ENCODE data around the gene SIGLEC8. TPM values are rescaled to one million over a fixed set of nuclear protein-coding genes. Genes with fewer than 3 reads are reported as not detected.

The SIGLEC8 gene
- total RNA-seq, 1 donor from 2014 or later, result not detected

- TF ChIP-seq EZH2phosphoT487 (IDR thresholded peaks at IDR 0.05) (no peak), EZH2 (IDR thresholded peaks at IDR 0.05) (no peak)
- TF ChIP-seq, protein P1, sequence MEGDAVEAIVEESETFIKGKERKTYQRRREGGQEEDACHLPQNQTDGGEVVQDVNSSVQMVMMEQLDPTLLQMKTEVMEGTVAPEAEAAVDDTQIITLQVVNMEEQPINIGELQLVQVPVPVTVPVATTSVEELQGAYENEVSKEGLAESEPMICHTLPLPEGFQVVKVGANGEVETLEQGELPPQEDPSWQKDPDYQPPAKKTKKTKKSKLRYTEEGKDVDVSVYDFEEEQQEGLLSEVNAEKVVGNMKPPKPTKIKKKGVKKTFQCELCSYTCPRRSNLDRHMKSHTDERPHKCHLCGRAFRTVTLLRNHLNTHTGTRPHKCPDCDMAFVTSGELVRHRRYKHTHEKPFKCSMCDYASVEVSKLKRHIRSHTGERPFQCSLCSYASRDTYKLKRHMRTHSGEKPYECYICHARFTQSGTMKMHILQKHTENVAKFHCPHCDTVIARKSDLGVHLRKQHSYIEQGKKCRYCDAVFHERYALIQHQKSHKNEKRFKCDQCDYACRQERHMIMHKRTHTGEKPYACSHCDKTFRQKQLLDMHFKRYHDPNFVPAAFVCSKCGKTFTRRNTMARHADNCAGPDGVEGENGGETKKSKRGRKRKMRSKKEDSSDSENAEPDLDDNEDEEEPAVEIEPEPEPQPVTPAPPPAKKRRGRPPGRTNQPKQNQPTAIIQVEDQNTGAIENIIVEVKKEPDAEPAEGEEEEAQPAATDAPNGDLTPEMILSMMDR (IDR thresholded peaks at IDR 0.05), result no peak
- Histone ChIP-seq H3K27ac (no peak overlapping the region), H3K79me2 (ENCODE audit: low read depth) (no peaks in the 10 kb centered on the region), H3K4me1 (no peaks in the 10 kb centered on the region), H2AFZ (replicated peaks) (no peak overlapping the region), H3K4me2 (no peak overlapping the region), H3K27me3 (no peaks in the 10 kb centered on the region), H3K4me3 (no peak overlapping the region), H4K20me1 (ENCODE audit: low read depth) (no peaks in the 10 kb centered on the region), H3K9ac (no peak overlapping the region), H3F3A (ENCODE audit: low read depth) (no peaks in the 10 kb centered on the region), H3K36me3 (no peaks in the 10 kb centered on the region), H3K9me3 (ENCODE audit: low read depth) (no peaks in the 10 kb centered on the region)
- H3K4me1 Mint-ChIP-seq, result no peaks in the 10 kb centered on the region
- peaks cover 2% of the 10 kb centered on the region for H3K9me3 Mint-ChIP-seq
- no peaks in the 10 kb centered on the region for H3K36me3 Mint-ChIP-seq
- no peak for DNase-seq (ENCODE audit: low spot score)
- H3K27me3 Mint-ChIP-seq (ENCODE audit: insufficient read depth, low read depth), result peaks cover 15% of the 10 kb centered on the region
- H3K27ac Mint-ChIP-seq, result no peak overlapping the region
- no peak overlapping the region for H3K4me3 Mint-ChIP-seq
These were observed 748 bp upstream of the SIGLEC8 start for GRCh38 chr19:51458899-51459505.

- H3K27me3 Mint-ChIP-seq (ENCODE audit: insufficient read depth, low read depth), result peaks cover 12% of the 10 kb centered on the region
- no peaks in the 10 kb centered on the region for H3F3A ChIP-seq (ENCODE audit: low read depth)
- H3K4me3 ChIP-seq, result no peak overlapping the region
- H3K27me3 ChIP-seq, result no peaks in the 10 kb centered on the region
- H2AFZ ChIP-seq (replicated peaks), result no peak overlapping the region
- DNase-seq (ENCODE audit: low spot score), result no peak
- H3K4me1 ChIP-seq, result no peaks in the 10 kb centered on the region
- no peaks in the 10 kb centered on the region for H3K4me1 Mint-ChIP-seq
- no peak overlapping the region for H3K4me3 Mint-ChIP-seq
- H3K36me3 Mint-ChIP-seq, result no peaks in the 10 kb centered on the region
- no peak overlapping the region for H3K27ac Mint-ChIP-seq
- TF ChIP-seq EZH2phosphoT487 (IDR thresholded peaks at IDR 0.05), result no peak
- TF ChIP-seq EZH2 (IDR thresholded peaks at IDR 0.05), result no peak
- TF ChIP-seq, protein P1 (IDR thresholded peaks at IDR 0.05), result no peak
- no peaks in the 10 kb centered on the region for H3K9me3 ChIP-seq (ENCODE audit: low read depth)
- no peaks in the 10 kb centered on the region for H3K79me2 ChIP-seq (ENCODE audit: low read depth)
- no peak overlapping the region for H3K9ac ChIP-seq
- no peak overlapping the region for H3K27ac ChIP-seq
- no peaks in the 10 kb centered on the region for H3K36me3 ChIP-seq
- H4K20me1 ChIP-seq (ENCODE audit: low read depth), result no peaks in the 10 kb centered on the region
- H3K9me3 Mint-ChIP-seq, result peaks cover 2% of the 10 kb centered on the region
- no peak overlapping the region for H3K4me2 ChIP-seq
These were observed 772 bp downstream of the SIGLEC8 start for GRCh38 chr19:51457351-51458013.

- no peaks in the 10 kb centered on the region for H3K4me1 Mint-ChIP-seq
- peaks cover 2% of the 10 kb centered on the region for H3K9me3 Mint-ChIP-seq
- Histone ChIP-seq H3K9ac (no peak overlapping the region), H3K79me2 (ENCODE audit: low read depth) (no peaks in the 10 kb centered on the region), H3K4me2 (no peak overlapping the region), H3K27me3 (no peaks in the 10 kb centered on the region), H3K36me3 (no peaks in the 10 kb centered on the region), H3K4me3 (no peak overlapping the region), H3K9me3 (ENCODE audit: low read depth) (no peaks in the 10 kb centered on the region), H2AFZ (replicated peaks) (no peak overlapping the region), H3K4me1 (no peaks in the 10 kb centered on the region), H3K27ac (no peak overlapping the region), H4K20me1 (ENCODE audit: low read depth) (no peaks in the 10 kb centered on the region), H3F3A (ENCODE audit: low read depth) (no peaks in the 10 kb centered on the region)
- H3K36me3 Mint-ChIP-seq, result no peaks in the 10 kb centered on the region
- TF ChIP-seq EZH2phosphoT487 (IDR thresholded peaks at IDR 0.05) (no peak), EZH2 (IDR thresholded peaks at IDR 0.05) (no peak)
- TF ChIP-seq, protein P1 (IDR thresholded peaks at IDR 0.05), result no peak
- H3K27me3 Mint-ChIP-seq (ENCODE audit: insufficient read depth, low read depth), result peaks cover 16% of the 10 kb centered on the region
- no peak overlapping the region for H3K27ac Mint-ChIP-seq
- no peak for DNase-seq (ENCODE audit: low spot score)
- H3K4me3 Mint-ChIP-seq, result no peak overlapping the region
These were observed 1.5 kb downstream of the SIGLEC8 start for GRCh38 chr19:51456541-51457290.
